ENCODE data around the gene HMGB2.
A peak's percentile ranks its signal among the peaks of the same experiment; 100 is the strongest.

The HMGB2 gene

DNA sequence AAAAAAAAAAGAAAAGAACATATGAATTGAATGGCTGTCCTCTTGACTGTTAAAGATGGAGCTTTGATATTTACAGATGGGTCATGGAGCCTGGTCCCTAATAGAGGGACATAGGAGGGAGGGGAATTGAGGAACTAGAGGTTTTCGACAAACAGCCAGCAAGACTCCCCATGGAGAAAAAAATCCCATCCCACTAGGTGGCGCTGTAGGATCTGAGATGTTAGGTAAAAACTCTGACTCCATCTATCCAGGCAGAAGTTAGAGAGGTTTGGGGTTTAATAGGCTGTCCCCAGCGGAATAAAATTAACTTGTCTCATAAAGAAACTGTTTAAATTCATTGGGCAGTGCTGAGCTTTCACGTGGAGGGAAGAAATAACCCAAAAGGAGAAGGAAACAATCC is 45.9 kb downstream of the HMGB2 start:
- DNase-seq (ENCODE audit: low spot score) = peak; percentile 46

DNA sequence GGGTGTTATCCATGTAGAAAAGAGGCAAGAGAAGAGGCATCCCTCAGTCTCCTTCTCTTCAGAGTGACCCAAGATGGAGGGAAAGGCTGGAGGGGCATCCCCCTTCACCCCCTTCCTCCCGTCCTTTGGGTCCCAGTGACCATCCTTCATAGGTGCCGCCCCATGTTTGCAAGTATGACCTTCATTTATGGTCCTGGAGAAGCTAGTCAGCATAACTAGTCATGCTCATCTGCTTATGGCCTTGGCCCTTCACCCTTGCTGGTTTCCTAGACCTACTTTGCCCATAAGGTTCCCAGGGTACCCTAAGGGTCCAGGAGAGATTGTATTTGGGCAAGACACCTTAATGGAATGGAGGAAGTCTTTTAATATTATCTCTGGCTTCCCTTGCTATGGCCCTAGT is 46.7 kb downstream of the HMGB2 start:
- no peak for DNase-seq (ENCODE audit: low spot score)

DNA sequence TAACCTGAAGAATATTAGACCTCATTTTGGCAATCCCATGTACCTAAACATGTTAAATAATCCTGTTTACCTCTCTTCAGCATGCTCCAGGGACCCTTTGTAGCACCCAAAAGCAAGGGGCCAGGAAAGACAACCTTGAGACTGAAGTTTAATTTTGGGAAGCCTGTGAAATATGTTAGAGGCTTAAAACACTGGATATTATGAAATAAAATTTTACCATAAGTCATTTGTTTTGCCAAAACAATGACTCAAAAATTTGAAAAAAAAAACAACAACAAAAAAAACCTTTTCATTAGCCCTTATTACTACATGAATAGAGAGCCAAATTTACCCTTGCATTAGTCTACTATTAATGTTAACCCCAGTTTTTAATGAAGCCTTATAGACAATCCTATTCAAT is 49.7 kb downstream of the HMGB2 start:
- DNase-seq (ENCODE audit: low spot score) = no peak

DNA sequence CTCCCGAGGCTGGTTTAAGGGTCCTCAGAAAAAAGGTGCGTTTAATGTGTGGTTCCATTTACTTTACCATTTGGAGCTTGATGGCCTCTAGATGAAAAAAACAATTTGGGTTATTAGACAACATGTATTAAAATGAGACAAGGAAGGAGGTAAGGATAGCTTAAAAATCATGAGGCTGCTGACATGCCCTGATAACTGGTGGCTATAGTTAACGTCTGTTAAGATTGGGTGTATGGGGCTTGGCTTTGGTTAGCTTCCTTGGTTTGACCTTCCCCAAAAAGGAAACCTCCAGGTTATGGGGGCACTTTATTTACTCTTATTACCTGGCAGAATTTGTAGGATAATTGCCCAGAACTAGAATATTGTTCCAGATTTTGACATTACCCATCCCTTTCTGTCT is 51.5 kb downstream of the HMGB2 start:
- DNase-seq (ENCODE audit: low spot score) = no peak

DNA sequence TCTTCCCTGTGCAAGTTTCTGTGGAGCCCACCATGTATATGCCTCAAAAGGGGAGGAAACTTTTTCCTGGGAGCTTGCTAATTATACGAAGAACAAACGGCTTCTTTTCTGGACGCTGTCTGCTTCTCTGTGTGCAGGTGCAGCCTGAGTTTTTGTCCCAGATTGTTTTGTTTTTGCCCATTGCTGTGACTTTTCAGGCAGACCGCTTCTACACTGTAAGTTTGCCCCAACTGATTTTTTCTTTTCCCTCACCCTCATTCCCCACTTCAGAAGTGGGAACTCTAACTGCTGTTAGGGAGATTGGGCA is 51.9 kb downstream of the HMGB2 start:
- DNase-seq (ENCODE audit: low spot score) = no peak

DNA sequence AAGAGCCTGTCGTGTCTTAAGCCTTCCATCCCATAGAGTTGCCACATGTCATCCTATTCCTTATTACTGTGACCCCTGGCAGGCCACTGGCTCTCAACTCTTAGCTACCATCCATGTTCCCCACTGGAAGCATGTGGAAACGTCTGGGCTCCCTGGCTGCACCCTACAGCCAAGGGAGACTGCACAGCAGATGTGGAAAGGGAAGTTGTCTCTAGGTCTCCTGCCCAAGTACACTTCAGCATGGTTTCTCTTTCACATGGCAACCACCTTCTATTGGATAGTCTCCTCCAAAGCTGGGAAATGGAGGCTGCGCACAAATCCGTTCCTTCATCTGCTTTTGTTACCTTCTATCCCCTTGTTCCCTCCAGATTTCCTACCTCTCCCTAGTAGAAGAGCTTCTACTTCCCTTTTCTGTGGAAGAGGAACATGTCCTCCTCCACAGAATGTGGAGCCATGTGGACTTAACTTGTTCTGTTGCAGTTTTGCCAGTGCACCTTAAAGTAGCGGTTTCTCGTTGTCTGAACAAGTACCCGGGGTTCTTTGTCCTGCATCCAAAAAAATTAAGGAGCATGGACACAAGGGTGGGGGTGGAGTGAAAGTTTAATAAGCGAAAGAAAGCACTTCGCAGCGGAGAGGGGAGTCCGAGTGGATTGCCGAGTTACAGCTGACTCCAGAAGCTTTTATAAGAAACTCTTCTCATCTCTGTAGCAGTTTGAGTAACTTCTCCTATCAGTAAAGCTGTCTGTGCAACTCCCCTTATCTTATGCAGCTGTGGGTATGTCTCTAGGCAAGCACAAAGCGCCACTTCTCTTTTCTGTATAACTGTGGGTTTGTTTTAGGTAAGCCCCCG is 52.5 kb downstream of the HMGB2 start:
- DNase-seq (ENCODE audit: low spot score) = no peak

All from AG20443 (cell line).